Measurements from ENCODE around the gene PPCS.

GRCh38 chr1:42463921-42464320, 7.6 kb downstream of the PPCS start:
- TF ChIP-seq CTCF (IDR thresholded peaks at IDR 0.05), result no peak
- TF ChIP-seq POLR2AphosphoS5 (IDR thresholded peaks at IDR 0.05), result no peak
- no peak for TF ChIP-seq POLR2A (IDR thresholded peaks at IDR 0.05)
- no peak for TF ChIP-seq EP300 (IDR thresholded peaks at IDR 0.05)

Measured in gastroesophageal sphincter (tissue), 3 donors.